ENCODE results near the gene PFAS.
"Not testable (repeated sequence)": the region's sequence is repeated elsewhere in the genome, so short reads cannot be mapped to it uniquely, and the experiment has no call there.

PFAS gene

GRCh38 chr17:8248751-8249607, at the start of gene PFAS:
PFAS (plus strand) TSS chr17:8249289; CDS start chr17:8253938, 4,649 bp downstream.
- Mint-ChIP-seq H3K9me3 (no peaks in the 10 kb centered on the region), H3K27me3 (ENCODE audit: low read depth) (no peaks in the 10 kb centered on the region), H3K36me3 (ENCODE audit: low read depth) (peaks cover 20% of the 10 kb centered on the region), H3K4me3 (peak within 1 kb of the TSS; percentile 98), H3K4me1 (ENCODE audit: low read depth) (peaks cover 31% of the 10 kb centered on the region), H3K27ac (peak within 1 kb of the TSS; percentile 100)
- peak; percentile 96 for DNase-seq (ENCODE audit: low spot score)

GRCh38 chr17:8204761-8205555, 44.1 kb upstream of the PFAS start:
- DNase-seq (ENCODE audit: low spot score), result no peak
- H3K36me3 Mint-ChIP-seq (ENCODE audit: low read depth), result peaks cover 64% of the 10 kb centered on the region
- H3K27me3 Mint-ChIP-seq (ENCODE audit: low read depth), result peaks cover 2% of the 10 kb centered on the region

GRCh38 chr17:8206536-8206935, 42.6 kb upstream of the PFAS start:
- DNase-seq (ENCODE audit: low spot score), result no peak
- H3K36me3 Mint-ChIP-seq (ENCODE audit: low read depth), result peaks cover 59% of the 10 kb centered on the region
- H3K4me1 Mint-ChIP-seq (ENCODE audit: low read depth), result peaks cover 27% of the 10 kb centered on the region
- H3K27ac Mint-ChIP-seq, result peak overlapping the region; percentile 47
- H3K4me3 Mint-ChIP-seq, result peak overlapping the region; percentile 48
- H3K9me3 Mint-ChIP-seq, result no peaks in the 10 kb centered on the region
- H3K27me3 Mint-ChIP-seq (ENCODE audit: low read depth), result no peaks in the 10 kb centered on the region

More at GRCh38 chr17:8204761-8205555, 44.1 kb upstream of the PFAS start:
- peaks cover 26% of the 10 kb centered on the region for H3K4me1 Mint-ChIP-seq (ENCODE audit: low read depth)
- no peaks in the 10 kb centered on the region for H3K9me3 Mint-ChIP-seq
- no peak overlapping the region for H3K4me3 Mint-ChIP-seq
- H3K27ac Mint-ChIP-seq, result peak overlapping the region; percentile 45

GRCh38 chr17:8209907-8210760, 39.0 kb upstream of the PFAS start, which contains the start of gene AURKB:
AURKB (minus strand) TSS chr17:8210575; CDS start chr17:8210224, 351 bp downstream.
- Mint-ChIP-seq H3K27me3 (ENCODE audit: low read depth) (peaks cover 3% of the 10 kb centered on the region), H3K4me1 (ENCODE audit: low read depth) (peaks cover 25% of the 10 kb centered on the region), H3K27ac (peak within 1 kb of the TSS; percentile 96), H3K4me3 (peak within 1 kb of the TSS; percentile 96), H3K9me3 (no peaks in the 10 kb centered on the region), H3K36me3 (ENCODE audit: low read depth) (peaks cover 37% of the 10 kb centered on the region)
- DNase-seq (ENCODE audit: low spot score), result peak; percentile 93

GRCh38 chr17:8210761-8211458, 38.2 kb upstream of the PFAS start:
- peaks cover 32% of the 10 kb centered on the region for H3K36me3 Mint-ChIP-seq (ENCODE audit: low read depth)
- H3K9me3 Mint-ChIP-seq, result no peaks in the 10 kb centered on the region
- H3K27me3 Mint-ChIP-seq (ENCODE audit: low read depth), result peaks cover 3% of the 10 kb centered on the region
- no peak for DNase-seq (ENCODE audit: low spot score)
- peaks cover 25% of the 10 kb centered on the region for H3K4me1 Mint-ChIP-seq (ENCODE audit: low read depth)
- peak overlapping the region; percentile 96 for H3K27ac Mint-ChIP-seq
- H3K4me3 Mint-ChIP-seq, result peak overlapping the region; percentile 96

- DNase-seq (ENCODE audit: low spot score), result no peak
- Mint-ChIP-seq H3K36me3 (ENCODE audit: low read depth) (peaks cover 16% of the 10 kb centered on the region), H3K27ac (no peak overlapping the region), H3K4me3 (no peak overlapping the region), H3K9me3 (no peaks in the 10 kb centered on the region), H3K27me3 (ENCODE audit: low read depth) (peaks cover 3% of the 10 kb centered on the region), H3K4me1 (ENCODE audit: low read depth) (peaks cover 19% of the 10 kb centered on the region)
Observed at GRCh38 chr17:8212312-8213180, 36.5 kb upstream of the PFAS start.

GRCh38 chr17:8214000-8214399, 35.1 kb upstream of the PFAS start:
- not testable (repeated sequence) for DNase-seq (ENCODE audit: low spot score); H3K9me3 Mint-ChIP-seq; H3K4me3 Mint-ChIP-seq; H3K27me3 Mint-ChIP-seq (ENCODE audit: low read depth); H3K27ac Mint-ChIP-seq
- peaks cover 10% of the 10 kb centered on the region for H3K36me3 Mint-ChIP-seq (ENCODE audit: low read depth)
- peaks cover 12% of the 10 kb centered on the region for H3K4me1 Mint-ChIP-seq (ENCODE audit: low read depth)

GRCh38 chr17:8220783-8221662, 28.1 kb upstream of the PFAS start:
- Mint-ChIP-seq H3K36me3 (ENCODE audit: low read depth) (peaks cover 14% of the 10 kb centered on the region), H3K4me3 (peak overlapping the region; percentile 93), H3K4me1 (ENCODE audit: low read depth) (peaks cover 31% of the 10 kb centered on the region), H3K27ac (peak overlapping the region; percentile 97), H3K27me3 (ENCODE audit: low read depth) (peaks cover 8% of the 10 kb centered on the region), H3K9me3 (no peaks in the 10 kb centered on the region)
- peak; percentile 86 for DNase-seq (ENCODE audit: low spot score)

- Mint-ChIP-seq H3K4me3 (peak overlapping the region; percentile 93), H3K36me3 (ENCODE audit: low read depth) (peaks cover 22% of the 10 kb centered on the region), H3K4me1 (ENCODE audit: low read depth) (peaks cover 38% of the 10 kb centered on the region), H3K27me3 (ENCODE audit: low read depth) (peaks cover 8% of the 10 kb centered on the region), H3K27ac (peak overlapping the region; percentile 97), H3K9me3 (no peaks in the 10 kb centered on the region)
- DNase-seq (ENCODE audit: low spot score), result peak; percentile 87
Observed at GRCh38 chr17:8221663-8222379, 27.3 kb upstream of the PFAS start.

GRCh38 chr17:8222380-8222629, 26.8 kb upstream of the PFAS start:
- no peak for DNase-seq (ENCODE audit: low spot score)
- Mint-ChIP-seq H3K4me1 (ENCODE audit: low read depth) (peaks cover 42% of the 10 kb centered on the region), H3K27me3 (ENCODE audit: low read depth) (peaks cover 8% of the 10 kb centered on the region), H3K9me3 (no peaks in the 10 kb centered on the region), H3K4me3 (peak overlapping the region; percentile 93), H3K27ac (peak overlapping the region; percentile 97), H3K36me3 (ENCODE audit: low read depth) (peaks cover 27% of the 10 kb centered on the region)

GRCh38 chr17:8222630-8223355, 26.3 kb upstream of the PFAS start:
- peak overlapping the region; percentile 93 for H3K4me3 Mint-ChIP-seq
- peak; percentile 90 for DNase-seq (ENCODE audit: low spot score)
- peaks cover 32% of the 10 kb centered on the region for H3K36me3 Mint-ChIP-seq (ENCODE audit: low read depth)
- H3K27me3 Mint-ChIP-seq (ENCODE audit: low read depth), result peaks cover 8% of the 10 kb centered on the region
- H3K4me1 Mint-ChIP-seq (ENCODE audit: low read depth), result peaks cover 47% of the 10 kb centered on the region
- no peaks in the 10 kb centered on the region for H3K9me3 Mint-ChIP-seq
- peak overlapping the region; percentile 97 for H3K27ac Mint-ChIP-seq

Measured in T-helper 2 cell treated with Interferon-gamma antibody and Interleukin-4, amounts not matched to agents 5 μg/mL and 100 μg/mL, for 36 hours (primary cell).